SK-N-DZ (cell line): ENCODE data around the gene CHRM2.

Experiments used
- DNase-seq: peaks from one replicate; pipeline ENCODE4 v3.0.0-alpha.2; 2015; ENCODE audit warnings: low spot score

Gene CHRM2

DNA sequence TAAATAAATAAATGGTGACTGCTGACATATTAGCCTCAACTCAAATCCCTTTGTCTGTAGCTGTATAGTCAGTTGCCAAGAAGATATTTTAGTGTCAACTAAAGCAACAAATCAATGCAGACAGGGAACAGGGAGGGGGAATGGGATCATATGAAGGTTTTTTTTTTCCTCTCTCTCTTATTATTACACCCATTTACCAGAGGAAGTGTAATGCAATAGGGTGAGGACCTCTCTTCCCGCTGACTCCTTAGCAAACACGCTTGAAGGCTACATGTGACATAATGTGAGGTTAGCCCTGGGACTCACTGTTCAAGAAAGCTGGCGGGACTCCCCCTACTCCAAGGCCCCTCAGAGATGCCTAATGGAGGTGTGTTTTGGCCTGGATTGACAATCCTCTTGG is 88.2 kb downstream of the CHRM2 start:
- no peak for DNase-seq

DNA sequence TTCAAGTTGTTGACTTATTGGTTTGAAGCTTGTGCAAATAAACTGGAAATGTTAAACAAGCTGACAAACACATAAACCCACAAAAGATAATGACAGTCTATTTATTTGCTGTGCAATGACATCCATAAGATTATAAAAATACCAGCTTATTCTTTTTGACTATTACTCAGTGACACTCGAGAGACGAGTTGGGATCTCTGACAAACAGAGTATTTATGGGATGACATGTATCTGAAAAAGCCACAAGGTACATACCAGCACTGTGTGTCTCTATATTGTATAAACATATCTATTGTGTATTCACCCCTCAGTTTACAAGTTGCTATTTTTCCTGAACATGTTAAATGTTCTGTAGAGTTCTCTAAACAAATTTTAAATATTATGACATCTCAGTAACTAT is 88.9 kb downstream of the CHRM2 start:
- DNase-seq, result no peak

DNA sequence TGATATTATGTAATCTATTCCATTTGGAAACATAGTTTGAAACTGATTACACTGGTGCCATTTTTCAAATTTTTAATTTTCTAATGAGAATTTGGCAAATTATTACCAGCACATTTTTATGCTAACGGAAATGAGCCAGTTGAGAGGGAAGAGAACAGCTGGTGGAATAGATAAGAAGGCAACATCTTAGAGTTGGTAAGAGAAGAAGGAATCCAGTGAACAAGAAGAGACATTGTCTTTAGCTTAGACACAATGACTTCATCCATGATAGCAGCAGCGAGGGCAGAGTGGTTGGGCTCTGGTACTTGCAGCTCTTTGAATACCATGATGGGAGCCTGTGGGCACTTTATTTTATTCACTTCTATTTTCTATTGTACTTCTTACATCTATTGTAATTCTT is 89.6 kb downstream of the CHRM2 start:
- no peak for DNase-seq

DNA sequence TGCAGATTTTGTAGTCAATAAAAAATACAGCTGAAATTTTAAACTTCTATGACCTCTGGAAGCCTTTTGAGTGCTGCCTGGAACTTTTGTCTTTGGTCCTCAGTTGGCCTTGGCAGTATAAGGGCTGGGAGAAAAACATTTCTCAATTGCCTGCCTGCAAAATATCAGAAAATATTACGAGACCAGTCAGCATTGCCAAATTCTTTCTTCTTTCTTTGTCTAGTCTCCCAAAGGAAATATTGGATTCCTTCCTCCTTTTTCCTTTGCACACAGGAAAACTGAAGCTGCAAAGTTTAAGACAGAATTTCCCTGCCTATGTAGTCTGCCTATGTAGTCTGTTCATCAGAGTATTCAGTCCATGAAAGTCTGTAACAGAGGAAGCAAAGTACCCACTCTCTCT is 95.9 kb downstream of the CHRM2 start:
- no peak for DNase-seq

DNA sequence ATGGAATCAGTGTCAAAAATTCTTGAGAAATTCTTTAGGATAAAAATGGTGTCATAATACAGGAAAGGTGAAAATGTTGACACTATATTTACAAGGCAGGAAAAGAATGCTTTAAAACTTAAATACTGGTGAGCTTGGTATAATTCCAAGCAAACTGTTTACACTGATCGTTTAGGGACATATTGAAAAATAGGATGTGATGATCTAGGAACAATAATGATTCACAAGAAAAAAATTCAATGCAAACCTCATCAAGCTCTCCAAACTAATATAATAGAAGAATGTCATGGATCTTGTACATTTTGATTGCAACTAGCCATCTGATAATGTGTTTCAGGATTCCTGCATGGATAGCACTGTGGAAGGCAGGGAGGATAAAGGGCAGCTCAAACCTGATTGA is 98.4 kb downstream of the CHRM2 start:
- DNase-seq, result no peak

DNA sequence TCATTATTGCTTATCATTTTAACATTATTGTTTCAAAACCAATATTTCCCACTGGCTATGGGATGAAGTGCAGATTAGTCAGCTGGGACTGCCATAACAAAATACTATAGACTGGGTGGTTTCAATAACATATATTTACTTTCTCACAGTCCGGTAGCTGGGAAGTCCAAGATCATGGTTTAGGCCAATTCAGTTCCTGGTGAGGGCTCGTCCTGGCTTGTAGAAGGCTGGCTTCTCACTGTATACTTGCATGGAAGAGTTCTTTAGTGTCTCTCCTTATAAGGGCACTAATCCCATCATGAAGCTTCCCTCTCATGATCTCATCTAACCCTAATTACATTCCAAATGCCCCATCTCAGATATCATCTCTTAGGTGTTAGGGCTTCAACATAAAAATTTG is 101.3 kb downstream of the CHRM2 start:
- no peak for DNase-seq

DNA sequence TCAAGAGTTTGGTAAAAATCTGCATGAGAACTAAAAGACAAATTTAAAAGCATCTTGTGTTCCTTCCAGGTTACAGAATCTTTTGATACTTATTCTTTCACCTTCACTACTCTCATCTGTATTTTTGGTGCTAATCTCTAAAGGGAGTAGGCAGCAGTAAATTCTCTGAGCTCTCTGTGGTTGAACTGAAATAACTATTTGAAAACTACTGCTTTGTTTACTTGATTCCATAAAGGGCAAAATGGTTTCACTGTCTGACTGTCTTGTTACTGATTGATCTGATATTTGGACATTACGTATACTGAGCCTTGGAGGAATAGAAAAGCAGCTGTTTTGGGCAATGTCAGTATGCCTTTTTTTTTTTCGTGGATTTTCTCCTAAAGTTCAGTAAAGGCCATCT is 103.3 kb downstream of the CHRM2 start:
- DNase-seq, result no peak

DNA sequence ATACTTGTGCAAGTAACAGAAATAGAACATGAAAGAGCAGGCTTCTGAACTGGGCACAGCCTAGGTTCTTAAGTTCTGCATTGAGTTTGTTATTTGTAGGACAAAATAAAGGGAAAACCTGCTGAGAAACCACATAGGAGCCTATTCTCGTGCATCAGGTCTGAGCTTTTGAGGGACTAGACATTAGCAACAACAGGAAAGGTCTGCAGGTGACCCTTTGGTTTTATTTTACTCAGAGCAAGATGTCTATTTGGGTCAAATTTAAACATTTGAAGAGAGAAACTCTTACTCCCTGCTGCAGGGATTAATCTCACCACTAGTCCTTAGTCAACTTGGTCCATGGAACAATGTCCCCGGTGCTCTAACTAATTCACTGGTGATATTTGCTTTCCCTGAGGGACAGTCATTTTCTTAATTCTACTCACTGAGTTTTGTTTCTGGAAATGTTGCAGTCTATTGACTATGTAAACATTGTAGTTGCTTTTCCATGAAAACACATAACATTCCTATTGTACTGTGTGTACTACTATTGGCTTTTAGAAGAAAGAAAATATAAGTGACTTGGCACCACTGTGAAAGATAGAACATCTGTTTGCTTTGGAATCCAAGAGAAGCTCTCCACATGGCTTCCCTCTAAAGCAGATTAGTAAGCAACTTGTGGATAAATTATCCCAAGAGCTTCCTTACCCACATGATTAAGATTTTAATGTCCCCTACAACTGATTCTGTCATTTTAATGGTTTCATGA is 108.2 kb downstream of the CHRM2 start:
- DNase-seq, result no peak

DNA sequence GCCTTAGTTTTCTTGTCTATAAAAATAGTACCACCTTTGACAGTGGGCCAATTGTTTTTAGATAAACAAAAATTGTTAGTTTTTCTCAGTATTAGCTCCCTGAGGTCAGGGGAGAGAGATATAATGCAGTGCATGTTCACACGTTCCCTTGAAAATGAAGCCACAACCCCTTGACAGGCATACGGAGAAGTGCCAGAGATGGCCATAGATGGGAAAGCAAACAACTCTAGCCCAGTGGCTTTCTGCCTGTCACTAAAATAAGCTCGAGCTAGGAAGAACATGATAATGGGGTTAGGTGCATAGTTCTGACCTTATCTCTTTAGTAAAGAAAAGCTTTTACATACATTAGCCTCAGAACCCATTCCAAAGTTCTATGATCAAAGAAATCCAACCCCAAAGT is 124.9 kb downstream of the CHRM2 start:
- no peak for DNase-seq

DNA sequence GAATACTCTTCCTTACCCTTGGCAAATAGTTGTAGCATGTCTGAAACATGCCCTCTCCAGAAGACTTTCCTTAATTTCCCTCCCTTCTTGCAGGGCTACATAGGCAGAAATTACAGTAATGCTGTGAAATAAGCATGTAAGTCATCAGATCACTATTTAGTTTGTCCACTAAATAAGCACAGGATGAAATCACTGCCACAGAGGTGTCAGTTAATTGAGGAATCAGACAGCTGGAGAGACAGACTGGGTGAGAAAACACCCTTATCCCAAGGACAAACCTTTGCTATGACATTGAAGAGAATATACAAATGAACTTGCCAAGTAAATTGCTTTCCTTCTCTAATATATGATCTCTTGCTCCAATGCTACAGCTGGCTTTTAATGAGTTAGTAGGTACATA is 129.3 kb downstream of the CHRM2 start:
- no peak for DNase-seq

DNA sequence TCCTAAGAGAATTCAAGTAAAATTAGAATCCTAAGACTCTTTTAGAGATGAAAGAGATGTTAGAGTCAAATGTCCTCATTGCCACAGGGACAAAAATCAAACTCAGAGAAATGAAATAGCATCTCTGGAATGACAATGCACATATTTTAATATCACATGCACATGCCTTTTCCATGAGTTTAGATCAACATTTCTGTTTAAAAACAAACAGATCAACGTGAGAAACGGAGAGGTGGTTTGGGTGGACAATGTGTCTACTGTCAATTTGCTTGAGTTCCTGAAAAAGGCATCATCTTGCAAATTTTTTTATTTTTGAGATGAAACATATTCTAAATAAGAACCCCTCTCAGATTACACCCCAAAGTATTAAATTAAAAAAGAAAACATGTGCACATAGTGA is 130.0 kb downstream of the CHRM2 start:
- DNase-seq, result no peak

DNA sequence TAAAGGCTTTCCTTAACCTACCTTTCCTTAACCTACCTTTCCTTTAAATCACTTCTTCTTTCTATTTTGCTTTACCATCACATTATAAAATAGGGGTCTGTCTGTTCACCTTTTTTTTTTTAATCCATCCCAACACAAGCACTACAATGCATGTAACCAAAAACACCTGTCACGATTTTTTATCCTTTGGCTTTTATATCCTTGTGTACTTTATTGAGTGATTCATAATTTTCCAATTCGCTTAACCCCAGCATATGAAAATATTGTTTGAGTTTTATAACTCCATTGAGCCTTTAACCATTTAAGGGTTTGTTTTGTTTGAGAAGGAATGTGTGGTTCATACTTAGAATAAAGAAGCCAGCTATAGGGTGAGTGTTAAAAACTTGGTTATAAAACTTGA is 132.2 kb downstream of the CHRM2 start:
- DNase-seq, result no peak

DNA sequence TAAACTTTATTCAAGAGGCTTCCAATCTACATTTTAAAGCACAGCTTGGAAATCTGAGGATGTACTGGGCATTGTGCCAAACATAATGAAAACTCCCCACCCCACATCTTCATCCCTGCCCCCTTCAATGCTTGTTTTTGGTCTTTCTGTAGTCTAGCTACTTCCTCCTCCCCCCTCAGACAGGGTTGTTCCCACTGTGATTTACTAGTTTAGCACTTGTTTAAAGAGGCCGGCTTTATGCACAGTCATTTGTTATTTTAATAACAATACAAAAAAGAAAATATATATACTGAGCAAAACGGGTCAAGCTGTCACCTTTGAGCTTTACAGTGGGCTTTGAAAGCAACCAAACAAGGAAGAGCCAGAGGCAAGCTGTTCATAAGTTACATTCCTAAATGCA is 132.6 kb downstream of the CHRM2 start:
- no peak for DNase-seq

DNA sequence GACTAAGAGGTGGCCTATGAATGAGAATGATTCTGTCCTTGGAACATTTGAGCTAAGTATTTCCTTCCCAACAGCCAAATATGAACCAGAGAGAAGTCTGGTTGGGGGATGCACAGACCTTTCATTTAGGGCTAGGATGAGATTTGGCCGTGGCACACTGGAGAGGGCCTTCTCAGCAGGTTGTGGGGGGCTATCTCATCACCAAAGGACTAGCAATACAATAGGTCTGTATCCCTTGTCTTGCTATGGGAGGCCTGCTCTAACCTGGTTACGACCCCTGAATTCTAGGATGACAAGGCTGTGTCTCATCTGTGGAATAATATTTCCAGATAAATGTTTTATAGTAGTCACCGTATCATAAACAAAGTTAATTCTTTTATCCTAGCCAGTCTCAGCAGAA is 133.0 kb downstream of the CHRM2 start:
- DNase-seq, result no peak

DNA sequence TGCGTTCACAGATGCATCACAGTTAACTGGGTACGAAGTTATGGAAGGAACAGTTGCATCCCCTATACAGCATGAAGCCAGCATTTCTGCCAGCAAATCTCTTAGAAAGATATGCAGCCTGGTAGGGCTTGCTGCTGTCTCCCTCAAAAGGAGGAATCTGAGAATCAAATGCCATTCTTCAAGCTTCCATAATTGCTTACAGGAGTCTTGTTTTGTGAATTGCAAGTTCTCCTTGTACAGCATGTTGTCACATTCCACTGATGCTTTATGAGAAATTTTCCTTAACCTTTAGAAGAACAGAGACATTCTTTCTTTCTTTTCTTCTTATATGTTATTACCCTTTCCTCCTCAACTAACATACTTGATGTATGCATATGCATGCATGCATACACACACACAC is 134.6 kb downstream of the CHRM2 start:
- DNase-seq, result no peak

DNA sequence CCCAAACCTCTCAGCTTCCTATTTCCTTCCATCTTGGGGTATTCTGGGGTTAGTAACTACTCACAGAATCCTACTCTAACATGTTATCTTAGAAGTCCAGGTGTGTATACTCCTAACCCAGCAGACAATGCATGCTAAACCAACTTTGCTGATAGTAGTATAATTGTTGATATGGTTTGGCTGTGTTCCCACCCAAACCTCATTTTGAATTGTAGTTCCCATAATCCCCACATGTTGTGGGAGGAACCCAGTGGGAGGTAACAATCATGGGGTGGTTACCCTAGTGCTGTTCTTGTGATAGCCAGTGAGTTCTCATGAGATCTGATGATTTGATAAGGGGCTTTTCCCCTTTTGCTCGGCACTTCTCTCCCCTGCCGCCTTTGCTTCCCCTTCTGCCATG is 135.1 kb downstream of the CHRM2 start:
- DNase-seq, result no peak

DNA sequence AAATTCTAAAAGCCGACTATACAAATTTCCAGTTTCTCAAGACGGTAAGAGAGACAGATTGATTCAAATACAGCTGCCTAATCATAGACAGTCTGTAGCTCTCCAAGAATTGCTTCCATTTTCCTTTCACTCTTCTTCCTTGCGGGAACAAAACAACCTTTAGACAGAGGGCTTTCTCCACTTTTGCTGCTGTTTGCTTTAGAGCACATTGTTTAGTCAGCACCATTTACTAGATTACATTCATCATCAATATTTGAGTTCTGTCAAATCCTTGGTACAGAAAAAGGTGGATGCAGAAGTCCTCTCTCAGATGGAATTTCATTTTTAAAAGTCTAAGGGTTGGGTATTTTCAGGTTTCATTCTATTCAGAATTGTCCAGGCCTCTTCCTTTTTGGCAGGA is 137.4 kb downstream of the CHRM2 start:
- no peak for DNase-seq

DNA sequence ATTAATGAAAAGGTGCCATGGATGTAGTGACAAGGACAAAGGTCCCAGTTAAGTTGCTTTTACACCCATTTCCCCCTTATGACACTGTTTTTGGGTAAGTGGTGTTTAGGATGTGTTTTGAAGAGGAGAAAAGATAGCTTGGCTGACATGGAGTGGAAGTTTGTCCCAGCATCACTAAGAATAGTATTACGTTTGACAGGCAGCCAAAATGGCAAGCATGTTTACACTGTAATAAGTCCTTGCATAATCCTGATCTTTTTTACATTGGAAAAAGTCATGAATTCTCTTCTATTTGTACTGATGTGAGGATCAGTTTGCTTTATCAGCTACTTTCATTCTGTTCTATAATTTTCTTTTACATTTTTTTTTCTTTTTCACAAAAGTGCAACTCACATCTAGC is 137.8 kb downstream of the CHRM2 start:
- DNase-seq, result no peak

DNA sequence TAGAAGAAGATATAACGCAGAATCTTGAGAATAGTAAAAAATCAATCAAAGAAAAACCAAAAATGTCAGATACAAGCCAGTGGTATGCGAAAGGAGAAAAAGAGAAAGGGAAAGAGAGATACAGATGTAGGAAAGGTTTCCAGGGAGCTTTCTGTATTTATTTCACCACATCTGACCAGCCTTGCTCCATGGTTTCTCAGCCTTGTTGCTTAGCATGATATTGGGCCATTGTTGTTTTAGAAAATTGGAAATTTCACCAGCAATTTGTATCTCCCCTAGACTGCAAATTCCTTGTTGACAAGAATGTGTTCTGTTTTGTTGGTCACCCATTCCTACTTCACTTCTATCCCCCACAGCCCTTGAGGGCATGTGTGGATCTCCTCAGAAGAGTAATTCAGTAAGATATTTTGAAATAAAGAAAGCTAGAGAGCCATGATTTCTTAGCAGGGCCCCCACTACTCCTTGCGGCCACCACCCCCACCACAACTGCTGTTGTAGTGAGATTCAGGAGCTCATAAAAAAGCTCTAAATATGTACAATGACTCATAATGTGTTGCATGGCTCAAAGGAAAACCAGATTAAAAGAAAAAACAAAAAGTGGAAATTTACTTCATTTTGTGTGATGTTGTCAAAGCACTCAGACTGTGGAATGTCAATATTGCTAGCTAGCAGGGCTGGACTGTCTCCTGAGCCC is 138.7 kb downstream of the CHRM2 start:
- no peak for DNase-seq

DNA sequence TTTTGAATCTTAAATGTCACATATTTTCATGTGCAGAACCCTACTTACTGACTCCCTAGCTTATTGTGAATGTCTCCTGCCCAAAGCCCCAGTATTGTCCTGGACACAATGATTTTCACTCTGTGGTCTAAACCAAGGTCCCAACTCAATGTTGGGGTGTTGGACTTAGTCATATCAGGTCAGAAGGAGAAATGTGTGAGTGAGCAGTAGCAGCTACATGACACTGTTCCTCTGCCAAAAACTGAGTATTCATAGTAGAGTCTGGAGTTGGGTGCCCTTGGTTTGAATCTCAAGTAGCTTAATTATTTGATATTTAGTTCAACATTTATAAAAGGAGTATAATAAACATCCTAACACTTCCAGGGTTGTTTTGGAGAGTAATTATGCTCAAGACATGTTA is 141.0 kb downstream of the CHRM2 start:
- DNase-seq, result no peak

DNA sequence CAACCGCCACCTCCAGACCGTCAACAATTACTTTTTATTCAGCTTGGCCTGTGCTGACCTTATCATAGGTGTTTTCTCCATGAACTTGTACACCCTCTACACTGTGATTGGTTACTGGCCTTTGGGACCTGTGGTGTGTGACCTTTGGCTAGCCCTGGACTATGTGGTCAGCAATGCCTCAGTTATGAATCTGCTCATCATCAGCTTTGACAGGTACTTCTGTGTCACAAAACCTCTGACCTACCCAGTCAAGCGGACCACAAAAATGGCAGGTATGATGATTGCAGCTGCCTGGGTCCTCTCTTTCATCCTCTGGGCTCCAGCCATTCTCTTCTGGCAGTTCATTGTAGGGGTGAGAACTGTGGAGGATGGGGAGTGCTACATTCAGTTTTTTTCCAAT is 146.6 kb downstream of the CHRM2 start:
- no peak for DNase-seq

DNA sequence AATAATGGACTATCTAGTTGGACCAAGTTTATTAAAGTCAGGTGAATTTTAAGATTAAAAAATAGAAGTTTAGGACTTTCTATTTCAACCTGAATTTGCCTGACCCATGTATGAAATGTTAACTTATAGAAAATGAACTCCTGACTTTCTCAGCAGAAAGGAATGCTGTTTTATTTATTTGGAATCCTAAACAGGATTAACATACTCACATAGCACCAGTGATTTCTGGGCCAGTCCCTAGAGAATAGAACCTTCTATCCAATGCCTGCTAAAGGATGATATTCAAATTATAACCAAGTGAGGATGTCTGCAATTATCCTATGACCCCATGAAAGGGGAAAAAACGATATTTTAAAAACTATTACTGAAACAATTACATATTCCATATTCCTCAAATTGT is 148.8 kb downstream of the CHRM2 start:
- no peak for DNase-seq

DNA sequence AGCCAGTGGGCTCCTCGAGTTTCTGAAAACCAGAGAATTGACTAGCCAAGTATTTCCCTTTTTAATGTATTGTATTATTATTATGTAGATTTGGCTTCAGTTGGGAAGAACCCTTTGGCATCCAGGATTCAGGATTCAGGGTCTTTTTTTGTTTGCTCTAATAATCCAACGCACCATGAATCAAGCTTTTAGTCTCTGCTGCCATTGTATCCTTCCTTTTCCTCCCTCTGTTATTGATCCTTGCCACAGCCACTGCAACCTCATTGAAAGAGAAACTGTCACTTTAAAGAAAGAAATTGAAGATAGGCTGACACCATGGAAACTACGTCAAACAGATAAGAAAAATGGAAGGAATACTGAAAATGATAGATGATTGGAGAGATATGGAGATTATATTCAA is 150.0 kb downstream of the CHRM2 start:
- DNase-seq, result no peak

DNA sequence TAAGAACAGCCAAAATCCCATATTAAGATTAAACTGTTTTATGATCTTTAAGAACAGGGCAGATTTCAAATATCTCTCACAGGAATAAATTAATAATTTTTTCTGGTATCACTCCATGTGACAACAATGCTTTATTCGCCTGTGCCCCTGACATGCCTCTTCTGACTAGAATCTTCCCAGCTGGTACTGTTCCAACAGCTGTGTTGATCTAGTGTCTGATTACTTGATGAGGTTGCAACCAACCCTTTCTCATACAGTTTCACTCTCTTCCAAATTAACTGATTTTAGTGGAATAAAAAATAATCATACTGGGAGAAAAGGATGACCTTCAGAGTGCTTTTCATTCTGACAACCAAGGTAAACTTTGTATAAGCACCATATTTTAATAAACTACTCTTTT is 151.9 kb downstream of the CHRM2 start:
- no peak for DNase-seq
